Retinal pigment epithelial cell (primary cell): ENCODE results near the gene CACNA2D3.

Experiments
- DNase-seq: peaks from one replicate; pipeline ENCODE4 v3.0.0-alpha.2; 2010; ENCODE audit warnings: low read depth
- H3K4me3 ChIP-seq: 2 replicates; pipeline ENCODE4 v1.5.1; 2011; ENCODE audit warnings: mild to moderate bottlenecking, low read length, control low read depth, moderate library complexity
- CTCF ChIP-seq: conservative IDR thresholded peaks from 2 replicates; pipeline ENCODE4 v1.5.1; 2011; ENCODE audit warnings: low read depth, low read length, control low read depth, inconsistent platforms

The CACNA2D3 gene

GRCh38 chr3:54845011-54845410 lies 722.7 kb downstream of the CACNA2D3 start:
- TF ChIP-seq CTCF, result no peak
- DNase-seq, result no peak
- no peak overlapping the region for H3K4me3 ChIP-seq

GRCh38 chr3:54845551-54845950 lies 723.2 kb downstream of the CACNA2D3 start:
- TF ChIP-seq CTCF, result no peak
- no peak overlapping the region for H3K4me3 ChIP-seq
- no peak for DNase-seq

- no peak overlapping the region for H3K4me3 ChIP-seq
- no peak for DNase-seq
- no peak for TF ChIP-seq CTCF
These were observed 723.8 kb downstream of the CACNA2D3 start for GRCh38 chr3:54846119-54846518.

- TF ChIP-seq CTCF, result no peak
- no peak for DNase-seq
- no peak overlapping the region for H3K4me3 ChIP-seq
These were observed 725.0 kb downstream of the CACNA2D3 start for GRCh38 chr3:54847361-54847760.

- DNase-seq, result no peak
- no peak overlapping the region for H3K4me3 ChIP-seq
- no peak for TF ChIP-seq CTCF
These were observed 727.0 kb downstream of the CACNA2D3 start for GRCh38 chr3:54849360-54849759.

GRCh38 chr3:54850484-54851018 lies 728.2 kb downstream of the CACNA2D3 start:
- no peak overlapping the region for H3K4me3 ChIP-seq
- DNase-seq, result no peak
- no peak for TF ChIP-seq CTCF

- DNase-seq, result peak; percentile 59
- no peak overlapping the region for H3K4me3 ChIP-seq
- peak; percentile 78 for TF ChIP-seq CTCF
These were observed 731.4 kb downstream of the CACNA2D3 start for GRCh38 chr3:54853573-54854404.
